Tibial nerve (tissue), 4 donors: ENCODE data around the gene DENND4B. TPM values are rescaled to one million over a fixed set of nuclear protein-coding genes. Genes with fewer than 3 reads are reported as not detected.

ENCODE experiments used
- DNase-seq, 2 donors: peaks; one replicate each; pipeline ENCODE4 v3.0.0-alpha.2; 2019; ENCODE audit warnings: low spot score in 2 of 2
- H3K27ac ChIP-seq, 4 donors: fragments of 200-600 bp; sonication (generic) in 3 of 4; one replicate each; pipeline ENCODE4 v1.5.1; 2017 to 2019; ENCODE audit warnings: mild to moderate bottlenecking in 1 of 4
- H3K27me3 ChIP-seq, 2 donors: fragments of 200-600 bp; sonication (generic) in 1 of 2; one replicate each; pipeline versions ENCODE4 v1.5.1 to v1.6.0; 2017 to 2019
- H3K36me3 ChIP-seq, 3 donors: fragments of 200-600 bp; sonication (generic); one replicate each; pipeline ENCODE4 v1.5.1; 2018 to 2019
- H3K4me1 ChIP-seq, 4 donors: fragments of 200-600 bp; sonication (generic) in 3 of 4; one replicate each; pipeline ENCODE4 v1.5.1; 2017 to 2019
- H3K4me3 ChIP-seq, 4 donors: fragments of 200-600 bp; sonication (generic) in 3 of 4; one replicate each; pipeline ENCODE4 v1.5.1; 2017 to 2019; ENCODE audit warnings: mild to moderate bottlenecking in 1 of 4, moderate library complexity in 1 of 4
- H3K9me3 ChIP-seq, 4 donors: fragments of 200-600 bp; sonication (generic) in 3 of 4; one replicate each; pipeline ENCODE4 v1.5.1; 2017 to 2019
- CTCF ChIP-seq, 5 experiments: fragments of 200-600 bp in 3 of 5; fragments of 450-650 bp in 2 of 5; sonication (generic) in 3 of 5; IDR thresholded peaks; one replicate each; pipeline ENCODE4 v1.5.1; 2016 to 2019; ENCODE audit warnings: antibody characterized with exemption in 5 of 5, mild to moderate bottlenecking in 3 of 5, moderate library complexity in 2 of 5
- EP300 ChIP-seq, 2 donors: sonication (generic); formaldehyde crosslinking; IDR thresholded peaks; one replicate each; pipeline ENCODE4 v1.6.1; 2017; ENCODE audit warnings: antibody characterized with exemption in 2 of 2, mild to moderate bottlenecking in 1 of 2
- POLR2A ChIP-seq, 2 donors: fragments of 450-650 bp; IDR thresholded peaks; one replicate each; pipeline ENCODE4 v1.6.1; 2017; ENCODE audit warnings: antibody characterized with exemption in 2 of 2, mild to moderate bottlenecking in 2 of 2, moderate library complexity in 2 of 2
- WGBS, 2 donors: methylation state at CpG; one replicate each; pipeline ENCODE4 v1.1.5; 2018; 5-methylcytosine and 5-hydroxymethylcytosine counted together
- total RNA-seq, 4 donors: library from RNA; depleted of rRNA; stranded (reverse); fragments of >200 nt; gene quantifications; one replicate each; pipeline ENCODE4 v1.1.0, GENCODE V29; 2016

DENND4B gene
- total RNA-seq, 4 donors from 2014 or later: 42.8 to 78.0 (median 56.7) TPM

- no peak for DNase-seq
- peaks cover 3 to 57% (median 9%) of the 10 kb centered on the region in 3 donors for H3K36me3 ChIP-seq
Measured at GRCh38 chr1:153942766-153943549, 3.6 kb downstream of the DENND4B start.

DNA sequence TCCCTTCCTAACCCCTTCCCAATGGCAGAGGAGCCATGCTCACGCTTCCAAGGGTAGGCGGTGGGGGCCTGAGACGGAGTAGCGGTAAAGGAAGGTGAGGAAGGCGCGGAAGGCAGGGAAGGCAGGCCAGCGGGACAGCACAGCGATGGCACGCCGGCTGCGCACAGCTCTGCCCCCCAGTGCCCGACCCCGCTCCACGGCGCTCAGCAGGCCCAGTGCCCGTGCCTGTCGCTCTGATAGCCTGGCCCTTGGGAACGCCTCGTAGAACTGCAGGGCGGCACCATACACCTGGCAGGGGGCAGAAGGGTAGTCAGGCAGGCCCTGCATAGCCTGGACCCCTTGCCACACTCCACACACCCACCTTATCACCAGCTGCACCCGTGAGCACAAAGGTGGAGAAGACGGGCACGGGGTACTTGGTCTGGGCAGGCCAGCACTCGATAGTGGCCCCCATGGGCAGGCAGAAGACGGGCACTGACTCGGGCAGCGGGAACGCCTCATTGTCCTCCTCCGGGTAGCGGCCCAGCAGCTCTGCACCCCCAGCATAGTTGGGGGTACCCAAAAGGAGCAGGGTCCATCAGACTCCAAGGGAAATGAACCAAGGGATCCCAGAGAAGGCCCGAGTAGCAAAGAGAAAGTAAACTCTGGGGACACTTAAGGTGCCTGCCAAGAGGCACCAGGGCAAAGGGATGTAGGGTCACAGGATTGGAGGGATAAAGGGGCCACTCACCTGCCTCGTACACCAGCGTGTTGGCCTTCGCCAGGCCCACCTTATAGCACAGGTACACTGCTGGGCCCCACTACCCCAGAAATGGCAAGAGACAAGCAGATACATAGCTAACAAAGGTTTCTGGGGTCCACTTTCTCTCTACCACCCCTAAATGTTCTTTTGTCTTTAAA is 4.4 kb downstream of the DENND4B start:
- H3K9me3 ChIP-seq: no peaks in the 10 kb centered on the region
- H3K27me3 ChIP-seq: no peaks in the 10 kb centered on the region
- TF ChIP-seq CTCF (IDR thresholded peaks at IDR 0.05) (no peak), POLR2A (IDR thresholded peaks at IDR 0.05) (no peak), EP300 (IDR thresholded peaks at IDR 0.05) (no peak)
- no peak overlapping the region for H3K27ac ChIP-seq
- 93 to 94% methylated on average over 31 of the region's 34 CpGs for WGBS, 2 donors
- H3K4me3 ChIP-seq: no peak overlapping the region
- DNase-seq: no peak
- H3K36me3 ChIP-seq: peaks cover 3 to 60% (median 15%) of the 10 kb centered on the region in 3 donors
- H3K4me1 ChIP-seq: peaks cover 0 to 26% (median 14%) of the 10 kb centered on the region in 4 donors

More at GRCh38 chr1:153942766-153943549, 3.6 kb downstream of the DENND4B start:
- Histone ChIP-seq H3K4me1 (peaks cover 0 to 29% (median 14%) of the 10 kb centered on the region in 4 donors), H3K4me3 (no peak overlapping the region), H3K27ac (no peak overlapping the region), H3K27me3 (no peaks in the 10 kb centered on the region), H3K9me3 (no peaks in the 10 kb centered on the region)
- TF ChIP-seq CTCF (IDR thresholded peaks at IDR 0.05) (no peak), POLR2A (IDR thresholded peaks at IDR 0.05) (no peak), EP300 (IDR thresholded peaks at IDR 0.05) (no peak)
- WGBS, 2 donors: 83 to 85% methylated on average over 11 of the region's 11 CpGs

GRCh38 chr1:153940756-153941155 is 5.8 kb downstream of the DENND4B start:
- H3K9me3 ChIP-seq: no peaks in the 10 kb centered on the region
- no peak for DNase-seq
- peaks cover 8 to 73% (median 28%) of the 10 kb centered on the region in 3 donors for H3K36me3 ChIP-seq
- no peak overlapping the region for H3K27ac ChIP-seq
- no peaks in the 10 kb centered on the region for H3K27me3 ChIP-seq
- TF ChIP-seq POLR2A (IDR thresholded peaks at IDR 0.05) (no peak), EP300 (IDR thresholded peaks at IDR 0.05) (no peak)
- 87% methylated on average over 8 of the region's 8 CpGs for WGBS, 2 donors
- no peak overlapping the region for H3K4me3 ChIP-seq
- H3K4me1 ChIP-seq: peaks cover 0 to 21% (median 10%) of the 10 kb centered on the region in 4 donors

DNA sequence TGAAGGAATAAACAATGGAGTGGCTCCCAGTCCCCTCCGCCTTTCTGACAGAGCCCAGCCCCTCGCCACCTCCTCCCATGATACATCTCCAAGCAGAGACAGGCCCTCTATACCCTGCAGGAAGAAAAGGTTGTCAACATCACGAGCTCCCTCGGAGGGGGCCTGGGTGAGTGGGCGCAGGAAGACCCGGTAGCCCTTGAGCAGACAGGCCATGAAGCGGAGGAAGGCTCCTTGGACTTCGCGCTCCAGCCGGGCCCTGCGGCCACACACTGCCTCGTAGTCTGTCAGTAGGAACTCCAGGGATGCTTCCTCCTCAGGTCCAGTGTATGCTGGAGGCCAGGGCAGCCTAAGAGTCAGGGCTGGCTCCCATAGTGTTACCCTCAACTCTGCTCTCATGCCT is 7.0 kb downstream of the DENND4B start:
- TF ChIP-seq EP300 (IDR thresholded peaks at IDR 0.05): no peak
- no peak for TF ChIP-seq POLR2A (IDR thresholded peaks at IDR 0.05)
- no peak for TF ChIP-seq CTCF (IDR thresholded peaks at IDR 0.05)
- Histone ChIP-seq H3K36me3 (peaks cover 8 to 86% (median 41%) of the 10 kb centered on the region in 3 donors), H3K4me3 (no peak overlapping the region), H3K4me1 (peaks cover 0 to 13% (median 4%) of the 10 kb centered on the region in 4 donors), H3K9me3 (no peaks in the 10 kb centered on the region), H3K27me3 (no peaks in the 10 kb centered on the region), H3K27ac (no peak overlapping the region)
- DNase-seq: no peak
- 81 to 89% methylated on average over 11 of the region's 12 CpGs for WGBS, 2 donors

GRCh38 chr1:153938996-153939395 is 7.5 kb downstream of the DENND4B start:
- H3K9me3 ChIP-seq: no peaks in the 10 kb centered on the region
- H3K4me3 ChIP-seq: no peak overlapping the region
- H3K36me3 ChIP-seq: peaks cover 8 to 90% (median 46%) of the 10 kb centered on the region in 3 donors
- WGBS, 2 donors: 62 to 75% methylated on average over 3 of the region's 3 CpGs
- peaks cover 0 to 8% (median 1%) of the 10 kb centered on the region in 4 donors for H3K4me1 ChIP-seq
- no peak for DNase-seq
- no peak overlapping the region for H3K27ac ChIP-seq
- TF ChIP-seq CTCF (IDR thresholded peaks at IDR 0.05): no peak
- TF ChIP-seq EP300 (IDR thresholded peaks at IDR 0.05): no peak
- TF ChIP-seq POLR2A (IDR thresholded peaks at IDR 0.05): no peak
- no peaks in the 10 kb centered on the region for H3K27me3 ChIP-seq
